Kidney epithelial cell (primary cell): Measurements from ENCODE around the gene PRPSAP1. TPM values are rescaled to one million over a fixed set of nuclear protein-coding genes. Genes with fewer than 3 reads are reported as not detected.

ENCODE experiments used
- DNase-seq: peaks from one replicate; pipeline ENCODE4 v3.0.0-alpha.2; 2010; ENCODE audit warnings: low read depth
- H3K27me3 ChIP-seq: 2 replicates; pipeline ENCODE4 v1.6.0; 2011; ENCODE audit warnings: low read length; ENCODE audit not compliant: control insufficient read depth, insufficient read depth
- H3K36me3 ChIP-seq: 2 replicates; pipeline ENCODE4 v1.5.1; 2011; ENCODE audit warnings: low read length; ENCODE audit not compliant: control insufficient read depth, insufficient read depth
- H3K4me3 ChIP-seq: 2 replicates; pipeline ENCODE4 v1.5.1; 2011; ENCODE audit warnings: low read depth, mild to moderate bottlenecking, control low read depth, low read length
- total RNA-seq: library from RNA; depleted of rRNA; stranded (reverse); fragments of >200 nt; gene quantifications from 2 replicates; pipeline ENCODE4 v1.2.3, GENCODE V29; 2015
- TF ChIP-seq, protein P1 (sequence below): IDR thresholded peaks from 2 replicates; pipeline ENCODE4 v1.5.1; 2011; ENCODE audit warnings: mild to moderate bottlenecking, moderate library complexity, low read length, control low read depth, inconsistent platforms; ENCODE audit not compliant: insufficient read depth, poor library complexity, severe bottlenecking

Gene PRPSAP1
- total RNA-seq, 1 donor from 2014 or later, result 52.4 TPM

DNA sequence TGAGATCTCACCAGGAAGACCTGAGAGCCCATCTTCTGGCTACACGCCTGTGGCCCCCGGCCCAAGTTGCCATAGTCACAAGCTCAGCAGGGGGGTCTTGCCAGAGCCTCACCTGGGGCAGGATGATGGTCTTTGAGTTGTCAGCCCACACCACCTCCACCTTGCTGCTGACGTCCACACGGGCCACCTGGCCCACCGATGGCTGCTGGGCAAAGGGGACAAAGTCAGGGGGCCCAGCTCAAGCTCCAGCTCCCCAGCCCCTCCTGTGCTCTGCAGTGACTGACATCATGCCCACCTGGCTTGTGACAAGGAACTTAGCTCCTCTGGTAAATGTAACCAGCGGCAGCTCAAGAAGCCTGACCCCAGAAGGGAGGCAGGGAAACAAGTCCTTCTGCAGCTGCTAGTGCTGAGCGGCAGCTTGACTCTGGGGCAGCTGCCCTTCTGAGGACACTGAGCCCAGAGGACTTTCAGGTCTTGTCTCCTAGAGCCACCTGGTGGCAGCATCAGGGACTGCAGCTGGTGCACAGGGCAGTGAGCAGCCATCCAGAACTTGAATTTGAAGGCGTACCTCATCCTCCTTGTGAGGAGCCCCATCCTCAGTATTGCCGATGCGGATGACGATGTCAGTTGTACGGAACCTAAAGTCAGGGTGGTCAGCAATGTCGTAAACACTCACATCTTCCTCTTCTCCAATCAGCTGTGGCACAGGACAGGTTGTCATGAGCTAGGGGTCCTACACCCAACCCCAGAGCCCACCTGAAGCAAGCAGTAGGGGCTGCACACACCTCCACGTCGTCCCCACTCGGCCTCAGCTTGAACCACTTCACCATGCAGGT lies 44.2 kb upstream of the PRPSAP1 start:
- H3K27me3 ChIP-seq, result no peaks in the 10 kb centered on the region
- DNase-seq, result peak; percentile 62
- TF ChIP-seq, protein P1, sequence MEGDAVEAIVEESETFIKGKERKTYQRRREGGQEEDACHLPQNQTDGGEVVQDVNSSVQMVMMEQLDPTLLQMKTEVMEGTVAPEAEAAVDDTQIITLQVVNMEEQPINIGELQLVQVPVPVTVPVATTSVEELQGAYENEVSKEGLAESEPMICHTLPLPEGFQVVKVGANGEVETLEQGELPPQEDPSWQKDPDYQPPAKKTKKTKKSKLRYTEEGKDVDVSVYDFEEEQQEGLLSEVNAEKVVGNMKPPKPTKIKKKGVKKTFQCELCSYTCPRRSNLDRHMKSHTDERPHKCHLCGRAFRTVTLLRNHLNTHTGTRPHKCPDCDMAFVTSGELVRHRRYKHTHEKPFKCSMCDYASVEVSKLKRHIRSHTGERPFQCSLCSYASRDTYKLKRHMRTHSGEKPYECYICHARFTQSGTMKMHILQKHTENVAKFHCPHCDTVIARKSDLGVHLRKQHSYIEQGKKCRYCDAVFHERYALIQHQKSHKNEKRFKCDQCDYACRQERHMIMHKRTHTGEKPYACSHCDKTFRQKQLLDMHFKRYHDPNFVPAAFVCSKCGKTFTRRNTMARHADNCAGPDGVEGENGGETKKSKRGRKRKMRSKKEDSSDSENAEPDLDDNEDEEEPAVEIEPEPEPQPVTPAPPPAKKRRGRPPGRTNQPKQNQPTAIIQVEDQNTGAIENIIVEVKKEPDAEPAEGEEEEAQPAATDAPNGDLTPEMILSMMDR, result peak; percentile 94
- H3K36me3 ChIP-seq, result peaks cover 5% of the 10 kb centered on the region
- no peak overlapping the region for H3K4me3 ChIP-seq

DNA sequence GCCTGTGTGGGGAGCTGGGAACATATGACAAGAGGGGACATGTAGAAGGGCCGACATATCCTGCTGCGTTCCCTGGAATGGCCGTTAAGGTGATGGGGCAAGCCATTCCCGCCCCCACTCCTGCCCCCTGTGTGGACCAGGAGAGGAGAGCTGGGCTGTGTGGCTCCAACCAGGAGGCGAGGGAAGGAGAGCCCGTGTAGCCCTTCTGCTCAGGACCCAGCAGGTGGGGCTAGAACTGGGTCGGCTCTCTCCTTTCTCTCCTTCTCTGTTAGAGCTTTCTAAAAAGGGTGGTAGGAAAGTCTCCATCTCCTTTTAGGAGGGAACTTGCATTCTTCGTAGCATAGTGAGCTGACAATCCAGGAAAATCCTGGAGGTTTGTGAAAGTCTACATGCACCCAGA lies 43.5 kb upstream of the PRPSAP1 start:
- H3K36me3 ChIP-seq, result peaks cover 5% of the 10 kb centered on the region
- no peak overlapping the region for H3K4me3 ChIP-seq
- TF ChIP-seq, protein P1, result peak; percentile 12
- no peak for DNase-seq
- no peaks in the 10 kb centered on the region for H3K27me3 ChIP-seq

DNA sequence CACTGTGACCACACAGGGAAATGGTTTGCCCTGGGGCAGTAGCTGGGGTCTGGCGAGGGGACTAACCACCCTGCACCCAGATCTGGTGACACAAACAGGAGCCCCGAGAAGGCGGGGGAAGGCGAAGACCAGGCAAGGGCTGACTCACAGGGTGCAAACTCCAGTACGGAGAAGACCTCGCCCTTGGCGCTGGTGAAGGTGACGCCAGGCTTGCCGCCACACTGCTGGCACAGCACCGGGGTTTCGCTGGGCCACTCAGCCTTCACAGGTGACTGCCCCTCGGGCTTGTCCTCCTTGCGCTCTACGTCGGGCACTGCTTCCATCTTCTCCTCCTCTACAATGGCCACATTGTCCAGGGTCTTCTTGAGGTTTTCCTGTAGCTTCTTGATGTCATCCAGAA lies 42.3 kb upstream of the PRPSAP1 start:
- H3K36me3 ChIP-seq, result peaks cover 5% of the 10 kb centered on the region
- DNase-seq, result no peak
- no peak overlapping the region for H3K4me3 ChIP-seq
- TF ChIP-seq, protein P1, result no peak
- no peaks in the 10 kb centered on the region for H3K27me3 ChIP-seq

DNA sequence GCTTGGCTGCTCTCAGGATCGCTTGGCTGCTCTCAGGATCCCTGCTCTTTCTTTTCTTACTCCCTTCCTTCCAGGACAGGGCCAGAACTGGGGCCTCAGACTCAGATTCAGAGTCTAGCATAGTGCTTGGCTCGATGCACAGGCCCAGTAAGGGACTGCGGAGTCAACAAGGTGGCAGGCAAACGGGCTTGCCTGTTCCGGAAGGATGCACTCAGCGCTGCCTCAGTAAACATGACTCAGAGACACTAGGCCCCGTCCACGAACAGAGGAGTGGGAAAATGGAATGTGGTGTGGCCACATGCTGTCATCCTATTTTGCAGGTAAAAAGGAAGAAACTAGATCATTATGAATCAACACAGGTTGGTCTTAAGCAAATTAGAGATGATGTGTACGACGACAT lies 40.5 kb upstream of the PRPSAP1 start:
- Histone ChIP-seq H3K36me3 (peaks cover 4% of the 10 kb centered on the region), H3K27me3 (no peaks in the 10 kb centered on the region), H3K4me3 (no peak overlapping the region)
- TF ChIP-seq, protein P1, result no peak
- DNase-seq, result peak; percentile 79

- H3K36me3 ChIP-seq, result no peaks in the 10 kb centered on the region
- H3K27me3 ChIP-seq, result no peaks in the 10 kb centered on the region
- no peak overlapping the region for H3K4me3 ChIP-seq
- no peak for DNase-seq
- TF ChIP-seq, protein P1, result no peak
Observed at GRCh38 chr17:76391200-76391715, 37.5 kb upstream of the PRPSAP1 start.
